NCI-H2171 (cell line): Measurements from ENCODE around the gene OR56A5.
"Not testable (repeated sequence)": the region's sequence is repeated elsewhere in the genome, so short reads cannot be mapped to it uniquely, and the experiment has no call there.

Source experiments
- DNase-seq: peaks from one replicate; lab custom pipeline; 2025; lab: John Stamatoyannopoulos, UW

The OR56A5 gene, protein sequence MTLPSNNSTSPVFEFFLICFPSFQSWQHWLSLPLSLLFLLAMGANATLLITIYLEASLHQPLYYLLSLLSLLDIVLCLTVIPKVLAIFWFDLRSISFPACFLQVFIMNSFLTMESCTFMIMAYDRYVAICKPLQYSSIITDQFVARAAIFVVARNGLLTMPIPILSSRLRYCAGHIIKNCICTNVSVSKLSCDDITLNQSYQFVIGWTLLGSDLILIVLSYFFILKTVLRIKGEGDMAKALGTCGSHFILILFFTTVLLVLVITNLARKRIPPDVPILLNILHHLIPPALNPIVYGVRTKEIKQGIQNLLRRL

DNA sequence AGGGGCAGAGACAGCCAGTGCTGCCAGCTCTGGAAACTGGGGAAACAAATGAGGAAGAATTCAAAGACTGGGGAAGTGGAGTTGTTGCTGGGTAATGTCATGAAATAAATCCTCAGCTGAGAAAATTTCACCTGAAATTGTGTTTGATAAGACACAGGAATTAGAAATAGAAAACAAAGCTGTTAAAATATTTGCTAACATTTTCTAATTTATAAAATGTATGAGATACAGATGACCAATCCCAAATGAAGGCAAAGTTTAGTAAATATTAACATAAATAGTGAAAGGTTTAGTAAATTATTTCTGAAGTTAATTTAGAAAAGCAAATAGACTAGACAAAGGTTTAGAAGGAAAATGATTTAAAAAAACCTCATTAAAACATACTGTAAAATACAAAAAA is at the start of gene OR56A5:
OR56A5 (minus strand) TSS at position 101 of the 400 bp plus-strand sequence; CDS start at position 101, 0 bp downstream.
- DNase-seq = no peak

- DNase-seq = no peak
These were observed 44.7 kb upstream of the OR56A5 start for GRCh38 chr11:6013042-6013441.

- no peak for DNase-seq
These were observed 43.9 kb upstream of the OR56A5 start for GRCh38 chr11:6012035-6012668.

DNA sequence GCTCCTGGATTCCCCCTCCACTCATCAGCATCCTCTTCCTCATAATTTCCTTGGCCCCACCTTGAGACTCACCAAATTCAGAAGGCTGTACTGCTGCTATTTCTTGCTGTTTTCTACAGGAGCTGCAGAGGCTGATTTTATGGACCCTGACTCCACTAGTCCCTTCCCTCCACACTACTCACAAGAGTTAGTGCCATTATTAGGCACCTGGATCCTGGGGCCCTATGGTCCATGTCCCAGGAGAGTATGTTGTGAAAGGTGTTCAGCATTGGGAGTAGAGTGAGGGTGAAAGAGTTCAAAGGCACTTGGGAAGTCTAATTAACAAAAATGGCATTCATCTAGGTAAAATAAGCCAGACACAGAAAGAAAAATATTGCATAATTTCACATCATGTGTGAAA is 38.6 kb upstream of the OR56A5 start, which contains the start of gene OR56A4:
OR56A4 (minus strand) TSS at position 101 of the 400 bp plus-strand sequence. CDS start 3,954 bp downstream, outside the sequence.
- no peak for DNase-seq

- DNase-seq = no peak
These were observed 38.1 kb upstream of the OR56A5 start for GRCh38 chr11:6006395-6006794.

DNA sequence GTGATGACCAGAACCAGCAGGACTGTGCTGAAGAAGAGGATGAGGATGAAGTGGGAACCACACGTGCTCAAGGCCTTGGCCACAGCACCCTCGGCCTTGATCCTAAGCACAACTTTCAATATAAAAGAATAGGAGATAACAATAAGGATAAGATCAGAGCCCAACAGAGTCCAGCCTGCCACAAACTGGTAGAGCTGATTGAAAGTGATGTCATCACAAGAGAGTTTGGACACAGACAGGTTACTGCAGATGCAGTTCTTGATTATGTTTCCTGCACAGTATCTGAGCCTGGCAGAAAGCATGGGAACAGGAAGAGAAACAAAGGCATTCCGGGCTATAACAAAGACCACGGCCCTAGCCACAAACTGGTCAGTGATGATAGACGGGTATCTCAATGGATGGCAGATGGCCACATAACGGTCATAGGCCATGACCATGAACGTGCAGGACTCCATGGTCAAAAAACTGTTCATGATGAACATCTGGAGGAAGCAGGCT is 34.0 kb upstream of the OR56A5 start:
- DNase-seq = no peak

DNA sequence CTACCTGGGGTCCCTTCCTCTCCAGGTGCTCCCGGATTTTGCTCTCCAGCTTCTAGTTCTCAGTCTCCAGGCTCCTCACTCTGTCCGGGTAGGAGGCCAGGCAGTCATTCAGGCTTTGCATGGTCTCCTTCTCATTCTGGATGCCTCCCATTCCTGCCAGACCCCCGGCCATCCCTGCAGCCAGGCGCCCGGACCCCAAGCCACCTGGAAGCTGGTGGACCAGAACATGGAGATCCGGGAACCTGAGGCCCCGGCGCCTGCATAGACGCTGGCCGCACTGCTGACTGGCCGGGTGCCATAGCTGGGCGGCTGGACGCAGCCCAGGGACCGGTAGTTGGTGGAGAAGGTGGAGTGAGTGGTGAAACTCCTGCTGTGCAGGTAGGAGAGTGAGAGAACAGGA is 26.5 kb upstream of the OR56A5 start:
- no peak for DNase-seq

GRCh38 chr11:5992604-5993251 is 24.4 kb upstream of the OR56A5 start:
- no peak for DNase-seq

GRCh38 chr11:5992150-5992549 is 23.9 kb upstream of the OR56A5 start:
- DNase-seq = no peak

GRCh38 chr11:5989203-5989602 is 20.9 kb upstream of the OR56A5 start:
- DNase-seq = no peak

GRCh38 chr11:5986885-5987284 is 18.6 kb upstream of the OR56A5 start, which contains the start of gene OR52L1:
TSS of gene OR52L1 (minus strand) at chr11:5986985. CDS start at chr11:5986930, 55 bp downstream.
- DNase-seq = no peak

DNA sequence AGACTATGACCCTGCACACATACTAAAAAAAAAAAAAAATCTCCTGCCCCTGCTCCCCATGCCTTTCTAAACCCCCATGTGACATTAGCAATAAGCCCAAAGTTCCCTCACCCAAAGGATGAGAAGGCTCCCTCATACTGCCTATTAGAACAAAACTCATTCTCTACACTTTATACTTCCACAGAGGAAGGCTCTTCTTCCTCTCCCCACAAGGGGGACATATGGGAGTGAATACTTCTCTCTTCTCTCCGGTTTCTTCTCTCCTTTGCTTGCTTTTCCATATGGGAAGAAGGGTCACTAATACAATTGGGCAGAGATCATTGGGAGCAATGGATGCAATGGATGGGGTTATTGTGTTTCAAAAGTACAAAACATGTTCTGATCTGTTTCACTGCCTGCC is 15.1 kb upstream of the OR56A5 start:
- no peak for DNase-seq

DNA sequence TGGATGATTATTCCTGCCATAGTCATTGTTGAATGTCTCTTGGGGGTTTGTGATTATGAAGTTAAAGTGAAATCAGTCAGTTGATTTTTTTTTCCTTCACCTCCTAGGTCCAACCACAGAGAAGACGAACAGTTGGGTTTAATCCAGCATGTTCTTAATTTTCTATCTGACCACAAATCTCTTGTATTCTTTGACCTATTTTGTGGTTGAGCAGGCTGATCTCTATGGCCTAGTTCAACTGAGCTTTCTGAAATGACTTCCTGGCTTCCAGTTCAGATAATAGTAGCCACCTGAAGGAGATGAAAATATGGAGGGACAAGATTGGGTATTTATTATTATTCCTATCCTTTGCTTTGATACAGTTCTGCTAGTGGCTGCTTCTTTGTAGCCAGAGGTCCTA is 5.2 kb upstream of the OR56A5 start:
- DNase-seq = no peak

DNA sequence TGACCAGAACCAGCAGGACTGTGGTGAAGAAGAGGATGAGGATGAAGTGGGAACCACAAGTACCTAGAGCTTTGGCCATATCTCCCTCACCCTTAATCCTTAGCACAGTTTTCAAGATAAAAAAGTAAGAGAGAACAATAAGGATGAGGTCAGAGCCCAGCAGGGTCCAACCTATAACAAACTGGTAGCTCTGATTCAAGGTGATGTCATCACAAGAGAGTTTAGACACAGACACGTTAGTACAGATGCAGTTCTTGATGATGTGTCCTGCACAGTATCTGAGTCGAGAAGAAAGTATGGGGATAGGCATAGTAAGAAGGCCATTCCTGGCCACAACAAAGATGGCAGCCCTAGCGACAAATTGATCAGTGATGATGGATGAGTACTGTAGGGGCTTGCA is 586 bp downstream of the OR56A5 start:
- DNase-seq = no peak

DNA sequence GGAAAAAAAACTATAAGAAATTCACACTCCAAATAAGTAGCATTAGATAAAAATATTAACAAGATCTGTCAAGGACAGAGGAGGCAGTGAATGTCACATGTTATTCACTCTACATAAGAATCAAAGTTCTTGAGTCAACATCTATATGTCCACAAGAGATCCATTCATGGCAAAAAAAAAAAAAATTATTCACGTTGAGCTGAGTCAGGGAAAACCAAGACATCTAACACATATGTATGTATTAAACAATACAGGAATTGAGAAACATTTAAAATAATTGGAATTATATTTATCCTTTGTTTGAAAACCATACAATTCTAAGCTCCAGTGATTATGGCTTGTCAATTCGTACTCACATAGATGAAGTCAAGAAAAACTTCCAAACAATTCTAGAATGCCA is 1.3 kb downstream of the OR56A5 start:
- DNase-seq = no peak

DNA sequence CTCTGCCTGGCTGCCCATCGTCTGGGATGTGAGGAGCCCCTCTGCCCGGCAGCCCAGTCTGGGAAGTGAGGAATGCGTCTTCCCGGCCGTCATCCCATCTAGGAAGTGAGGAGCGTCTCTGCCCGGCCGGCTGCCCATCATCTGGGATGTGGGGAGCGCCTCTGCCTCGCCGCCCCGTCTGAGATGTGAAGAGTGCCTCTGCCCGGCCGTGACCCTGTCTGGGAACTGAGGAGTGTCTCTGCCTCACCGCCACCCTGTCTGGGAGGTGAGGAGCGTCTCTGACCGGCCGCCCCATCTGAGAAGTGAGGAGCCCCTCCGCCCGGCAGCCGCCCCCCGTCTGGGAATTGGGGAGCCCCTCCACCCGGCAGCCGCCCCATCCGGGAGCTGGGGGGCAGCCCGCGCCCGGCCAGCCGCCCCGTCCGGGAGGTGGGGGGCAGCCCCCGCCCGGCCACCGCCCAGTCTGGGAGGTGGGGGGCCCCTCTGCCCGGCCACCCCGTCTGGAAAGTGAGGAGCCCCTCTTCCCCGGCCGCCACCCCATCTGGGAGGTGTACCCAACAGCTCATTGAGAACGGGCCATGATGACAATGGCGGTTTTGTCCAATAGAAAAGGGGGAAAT is 7.5 kb downstream of the OR56A5 start:
- not testable (repeated sequence) for DNase-seq

GRCh38 chr11:5955586-5955985 is 12.7 kb downstream of the OR56A5 start:
- DNase-seq = no peak

DNA sequence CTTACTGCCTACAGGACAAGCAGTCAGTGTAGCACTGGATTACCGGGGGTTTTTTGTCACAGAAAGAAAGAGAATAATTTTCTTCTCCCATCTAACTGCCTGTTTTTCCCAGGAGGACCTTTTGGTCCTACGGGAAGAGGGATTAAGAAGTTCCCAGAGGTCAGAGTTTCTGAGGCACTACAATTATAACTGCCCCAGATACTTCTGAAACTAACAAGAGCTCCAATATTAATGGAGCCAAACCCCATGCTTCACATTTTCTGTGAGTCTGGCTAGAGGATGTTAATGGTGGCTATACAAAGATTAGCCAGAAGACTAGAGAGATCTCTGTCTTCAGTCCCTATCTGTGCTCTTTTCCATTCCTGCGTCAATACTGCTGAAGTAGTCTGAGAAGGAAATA is 26.3 kb downstream of the OR56A5 start, which contains the start of gene OR56A3:
OR56A3 (plus strand) TSS at position 301 of the 400 bp plus-strand sequence. CDS start 5,096 bp downstream, outside the sequence.
- DNase-seq = no peak

- DNase-seq = no peak
These were observed 27.5 kb downstream of the OR56A5 start for GRCh38 chr11:5940748-5941147.

DNA sequence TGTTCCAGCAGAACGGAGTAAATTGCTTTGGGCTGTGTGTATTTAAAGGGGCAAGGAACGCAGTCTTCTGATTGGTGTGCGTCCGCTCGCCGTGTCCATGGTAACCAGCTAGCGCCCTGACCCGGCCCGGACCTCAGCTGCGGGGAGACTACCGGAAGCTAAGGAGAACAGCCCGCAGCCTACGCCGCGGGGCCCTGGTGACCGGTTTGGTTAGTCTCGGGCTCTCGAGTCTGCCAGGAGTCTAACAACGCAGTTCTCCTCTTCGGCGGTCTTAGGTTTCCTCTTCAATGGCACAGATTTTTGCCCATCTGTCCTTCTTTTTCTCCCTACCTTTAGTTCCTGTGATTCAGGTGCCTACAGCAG is 29.7 kb downstream of the OR56A5 start:
- DNase-seq = no peak

DNA sequence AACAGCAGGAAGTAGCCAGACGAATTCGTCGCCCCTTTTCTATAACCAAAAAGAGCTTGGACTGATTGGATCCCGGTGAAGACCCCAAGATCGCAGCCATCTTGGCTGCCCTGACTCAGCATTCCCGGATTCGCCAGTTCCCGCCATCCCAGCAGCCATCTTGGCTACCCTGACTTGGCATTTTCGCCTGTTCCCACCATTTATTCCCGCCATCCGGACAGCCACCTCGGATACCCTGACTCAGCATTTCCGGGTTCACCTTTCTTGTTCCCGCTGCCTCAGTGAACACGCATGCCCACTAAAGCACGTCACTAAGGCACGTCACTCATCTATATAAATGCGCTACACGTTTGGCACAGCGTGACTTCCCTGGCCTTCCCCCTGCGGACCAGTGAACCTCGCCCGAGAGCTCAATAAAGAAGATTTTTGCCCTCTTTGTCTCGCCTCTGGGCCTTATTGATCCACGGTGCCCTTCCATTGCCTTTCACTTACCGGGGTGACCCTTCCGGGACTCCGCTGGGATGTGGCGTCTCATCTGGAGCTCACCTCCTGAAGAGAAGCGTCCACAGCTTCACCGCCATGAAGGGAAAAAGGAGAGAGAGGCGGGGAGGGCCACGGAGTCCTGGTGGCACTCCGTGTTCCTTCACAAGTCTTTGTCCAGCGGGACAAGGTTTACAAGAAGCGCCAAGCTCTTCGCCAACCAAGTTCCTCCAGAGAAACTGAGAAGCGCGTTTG is 30.3 kb downstream of the OR56A5 start:
- no peak for DNase-seq

- DNase-seq = no peak
These were observed 35.2 kb downstream of the OR56A5 start for GRCh38 chr11:5933116-5933515.
